Tibial nerve (tissue), 4 donors: ENCODE data around the gene TEX101.

Source experiments
- CTCF ChIP-seq, 5 experiments: fragments of 200-600 bp in 3 of 5; fragments of 450-650 bp in 2 of 5; sonication (generic) in 3 of 5; IDR thresholded peaks; one replicate each; pipeline ENCODE4 v1.5.1; 2016 to 2019; ENCODE audit warnings: antibody characterized with exemption in 5 of 5, mild to moderate bottlenecking in 3 of 5, moderate library complexity in 2 of 5
- EP300 ChIP-seq, 2 donors: sonication (generic); formaldehyde crosslinking; IDR thresholded peaks; one replicate each; pipeline ENCODE4 v1.6.1; 2017; ENCODE audit warnings: antibody characterized with exemption in 2 of 2, mild to moderate bottlenecking in 1 of 2

DNA sequence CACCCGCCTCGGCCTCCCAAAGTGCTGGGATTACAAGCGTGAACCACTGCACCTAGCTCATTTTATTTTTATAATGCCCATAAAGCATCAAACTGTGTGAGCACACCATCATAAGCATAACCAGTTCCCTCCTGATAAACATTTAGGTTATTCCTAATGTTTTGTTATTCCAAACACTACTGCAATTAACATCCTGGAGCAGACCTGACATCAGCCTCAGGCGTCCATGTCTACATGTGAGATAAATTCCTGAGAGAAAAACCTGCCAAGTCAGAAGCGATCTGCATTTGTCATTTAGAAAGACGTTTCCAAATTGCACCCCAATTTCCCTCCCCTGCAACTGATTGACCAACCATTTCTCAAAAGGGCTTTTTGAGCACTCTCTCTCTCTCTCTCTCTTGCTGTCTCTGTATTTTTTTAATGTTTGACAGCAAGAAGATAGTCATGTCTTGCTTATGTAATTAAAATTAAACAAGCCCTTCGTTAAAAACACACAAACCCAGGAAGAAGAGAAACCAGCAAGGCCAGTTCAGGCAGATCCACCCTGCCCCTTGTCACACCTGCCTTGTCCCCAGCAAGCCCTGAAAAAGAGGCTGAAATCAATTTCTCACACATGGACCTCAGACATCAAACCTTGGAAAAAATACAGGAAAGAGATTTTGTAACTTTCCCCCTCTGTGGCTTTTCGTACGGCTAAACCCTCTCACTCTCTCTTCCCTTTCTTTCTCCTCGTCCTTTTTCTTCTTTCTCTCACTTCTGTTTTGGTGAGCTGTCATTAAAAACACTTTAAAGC lies 40.8 kb downstream of the TEX101 start:
- TF ChIP-seq CTCF (IDR thresholded peaks at IDR 0.05) (no peak), EP300 (IDR thresholded peaks at IDR 0.05) (no peak)
